ENCODE results near the gene WAPL. TPM values are rescaled to one million over a fixed set of nuclear protein-coding genes. Genes with fewer than 3 reads are reported as not detected.

The WAPL gene
- total RNA-seq, 1 donor from 2014 or later, result 47.9 TPM

DNA sequence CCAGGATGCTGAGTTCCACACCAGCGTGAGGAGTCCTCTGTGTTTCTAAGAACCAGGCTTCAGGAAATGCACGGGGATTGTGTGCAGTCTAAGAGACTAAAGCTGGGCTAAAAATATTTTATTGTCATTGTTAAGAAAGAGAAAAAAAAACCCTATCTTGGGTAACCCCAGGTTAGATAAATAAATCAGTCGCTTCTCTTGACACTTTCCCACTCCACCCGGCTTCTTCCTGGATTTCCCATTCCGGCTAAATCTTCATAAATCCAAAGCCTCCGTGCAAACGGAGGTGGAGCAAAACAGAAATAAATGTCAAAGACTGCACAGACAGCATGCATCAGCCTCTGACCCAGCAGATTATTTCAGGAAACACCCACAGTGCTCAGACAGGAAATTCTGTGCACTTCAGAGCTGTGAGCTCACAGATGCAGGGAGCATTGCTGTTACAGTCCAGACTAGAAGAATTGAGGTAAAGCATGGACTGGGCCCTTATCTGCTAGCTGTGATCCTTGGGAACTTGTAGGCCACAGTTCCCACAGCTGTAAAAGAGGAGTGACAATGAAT lies 110.2 kb downstream of the WAPL start:
- Mint-ChIP-seq H3K4me1 (ENCODE audit: low read depth) (peaks cover 15% of the 10 kb centered on the region), H3K9me3 (ENCODE audit: low read depth) (peaks cover 6% of the 10 kb centered on the region), H3K27me3 (no peaks in the 10 kb centered on the region), H3K27ac (peak overlapping the region; percentile 93), H3K4me3 (ENCODE audit: low read depth) (no peak overlapping the region), H3K36me3 (ENCODE audit: insufficient read depth) (peaks cover 4% of the 10 kb centered on the region)
- TF ChIP-seq CTCF (IDR thresholded peaks at IDR 0.05; ENCODE audit: unreplicated experiment), result no peak
- DNase-seq (ENCODE audit: low spot score, unreplicated experiment), result no peak

- peak overlapping the region; percentile 93 for H3K27ac Mint-ChIP-seq
- H3K4me1 Mint-ChIP-seq (ENCODE audit: low read depth), result peaks cover 13% of the 10 kb centered on the region
- H3K36me3 Mint-ChIP-seq (ENCODE audit: insufficient read depth), result peaks cover 4% of the 10 kb centered on the region
- no peaks in the 10 kb centered on the region for H3K27me3 Mint-ChIP-seq
- H3K9me3 Mint-ChIP-seq (ENCODE audit: low read depth), result peaks cover 6% of the 10 kb centered on the region
- TF ChIP-seq CTCF (IDR thresholded peaks at IDR 0.05; ENCODE audit: unreplicated experiment), result no peak
- no peak for DNase-seq (ENCODE audit: low spot score, unreplicated experiment)
- H3K4me3 Mint-ChIP-seq (ENCODE audit: low read depth), result no peak overlapping the region
Measured at GRCh38 chr10:86410542-86411124, 111.0 kb downstream of the WAPL start.

DNA sequence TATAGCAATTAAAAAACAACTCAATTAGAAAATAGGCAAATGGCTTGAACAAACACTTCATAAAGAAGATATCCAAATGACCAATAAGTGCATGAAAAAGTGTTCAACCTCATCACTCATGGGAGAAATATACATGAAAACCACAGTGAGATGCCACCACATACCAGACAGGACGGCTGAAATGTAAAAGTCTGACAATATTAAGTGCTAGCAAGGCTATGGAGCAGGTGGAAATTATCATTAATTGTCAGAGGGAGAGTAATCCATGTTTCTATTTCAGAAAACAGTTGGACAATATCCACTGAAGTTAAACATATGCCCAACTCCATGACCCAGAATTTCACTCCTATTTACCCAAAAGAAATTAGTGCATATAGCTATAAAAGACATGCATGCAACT lies 112.4 kb downstream of the WAPL start:
- Mint-ChIP-seq H3K27ac (no peak overlapping the region), H3K27me3 (peaks cover 4% of the 10 kb centered on the region), H3K36me3 (ENCODE audit: insufficient read depth) (peaks cover 4% of the 10 kb centered on the region), H3K9me3 (ENCODE audit: low read depth) (peaks cover 10% of the 10 kb centered on the region), H3K4me3 (ENCODE audit: low read depth) (no peak overlapping the region), H3K4me1 (ENCODE audit: low read depth) (peaks cover 6% of the 10 kb centered on the region)
- DNase-seq (ENCODE audit: low spot score, unreplicated experiment), result no peak
- TF ChIP-seq CTCF (IDR thresholded peaks at IDR 0.05; ENCODE audit: unreplicated experiment), result no peak

DNA sequence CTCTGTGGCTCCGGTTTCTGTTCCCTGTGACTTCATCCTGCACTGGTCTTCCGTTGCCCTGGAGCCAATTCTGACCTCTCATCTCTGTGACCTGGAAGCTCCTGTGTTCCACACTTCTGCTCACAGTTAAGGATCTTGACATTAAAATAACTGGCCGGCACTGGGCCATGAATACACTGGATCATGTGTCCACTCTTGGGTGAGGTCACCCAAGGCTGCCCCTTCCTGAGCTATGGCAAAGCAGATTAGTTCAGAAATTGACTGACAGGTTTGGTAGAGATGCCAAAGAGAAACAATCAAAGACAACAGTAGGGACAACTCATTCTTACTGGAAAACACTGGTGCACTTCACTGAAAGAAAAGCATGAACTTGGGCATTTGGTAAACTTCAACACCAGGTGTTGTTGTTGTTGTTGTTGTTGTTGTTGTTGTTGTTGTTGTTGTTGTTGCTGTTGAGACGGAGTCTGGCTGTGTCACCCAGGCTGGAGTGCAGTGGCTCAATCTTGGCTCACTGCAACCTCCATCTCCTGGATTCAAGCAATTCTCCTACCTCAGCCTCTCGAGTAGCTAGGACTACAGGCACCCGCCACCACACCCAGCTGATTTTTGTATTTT lies 118.3 kb downstream of the WAPL start:
- TF ChIP-seq CTCF (IDR thresholded peaks at IDR 0.05; ENCODE audit: unreplicated experiment), result no peak
- H3K9me3 Mint-ChIP-seq (ENCODE audit: low read depth), result peaks cover 4% of the 10 kb centered on the region
- H3K27me3 Mint-ChIP-seq, result peaks cover 41% of the 10 kb centered on the region
- DNase-seq (ENCODE audit: low spot score, unreplicated experiment), result no peak
- no peak overlapping the region for H3K27ac Mint-ChIP-seq
- H3K36me3 Mint-ChIP-seq (ENCODE audit: insufficient read depth), result no peaks in the 10 kb centered on the region
- H3K4me1 Mint-ChIP-seq (ENCODE audit: low read depth), result peaks cover 8% of the 10 kb centered on the region
- H3K4me3 Mint-ChIP-seq (ENCODE audit: low read depth), result no peak overlapping the region

DNA sequence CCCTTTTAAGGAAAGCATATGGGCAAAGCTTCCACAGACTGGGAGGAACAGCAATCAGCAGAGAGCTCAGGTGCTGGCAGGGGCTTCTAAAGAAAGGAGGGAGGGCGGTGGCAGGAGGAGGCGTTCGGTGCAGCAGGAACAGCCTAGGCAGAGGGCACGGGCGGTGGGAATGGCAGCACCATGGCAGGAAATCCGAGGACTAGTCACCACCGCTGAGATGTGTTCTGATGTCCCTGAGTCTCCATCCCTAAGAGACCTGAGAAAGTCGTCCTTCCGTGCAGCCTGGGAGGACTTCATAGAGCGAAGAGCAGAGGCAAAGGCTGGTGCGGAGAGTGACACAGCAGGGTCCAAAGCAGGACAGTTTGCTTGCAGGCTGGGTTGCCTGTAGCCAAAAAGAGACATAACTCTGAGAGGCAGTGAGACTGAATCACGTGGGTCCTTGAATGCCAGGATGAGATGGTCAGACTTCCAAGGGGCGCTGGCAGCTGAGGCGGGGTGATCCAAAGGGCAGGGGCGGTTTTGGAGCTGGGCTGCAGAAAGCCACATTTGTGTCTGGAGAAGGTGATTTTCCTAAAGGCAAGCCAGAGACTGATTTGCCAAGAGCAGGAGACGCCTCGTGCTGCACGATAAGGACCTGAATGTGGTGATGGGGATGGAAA lies 119.2 kb downstream of the WAPL start:
- no peaks in the 10 kb centered on the region for H3K36me3 Mint-ChIP-seq (ENCODE audit: insufficient read depth)
- no peak for DNase-seq (ENCODE audit: low spot score, unreplicated experiment)
- H3K4me1 Mint-ChIP-seq (ENCODE audit: low read depth), result peaks cover 8% of the 10 kb centered on the region
- H3K27me3 Mint-ChIP-seq, result peaks cover 48% of the 10 kb centered on the region
- peaks cover 4% of the 10 kb centered on the region for H3K9me3 Mint-ChIP-seq (ENCODE audit: low read depth)
- no peak for TF ChIP-seq CTCF (IDR thresholded peaks at IDR 0.05; ENCODE audit: unreplicated experiment)
- H3K4me3 Mint-ChIP-seq (ENCODE audit: low read depth), result peak overlapping the region; percentile 61
- no peak overlapping the region for H3K27ac Mint-ChIP-seq
